H9 (cell line): ENCODE results near the gene AMH. TPM values are rescaled to one million over a fixed set of nuclear protein-coding genes. Genes with fewer than 3 reads are reported as not detected.

ENCODE experiments used
- DNase-seq: peaks from one replicate; pipeline ENCODE4 v3.0.0-alpha.2; 2017
- H2AFZ ChIP-seq: one replicate; pipeline ENCODE4 v1.6.1; 2013; ENCODE audit warnings: mild to moderate bottlenecking, low read length, control low read depth, moderate library complexity
- H2AK5ac ChIP-seq: 2 replicates; pipeline ENCODE4 v1.6.1; 2013; ENCODE audit warnings: low read length, control low read depth, mixed read lengths; ENCODE audit not compliant: insufficient read length
- H2BK120ac ChIP-seq: one replicate; pipeline ENCODE4 v1.6.1; 2013; ENCODE audit warnings: low read depth, mild to moderate bottlenecking, low read length, control low read depth, inconsistent platforms; ENCODE audit not compliant: poor library complexity, severe bottlenecking
- H2BK12ac ChIP-seq: 2 replicates; pipeline ENCODE4 v1.6.1; 2013; ENCODE audit warnings: low read length, control low read depth, mixed read lengths, low read depth; ENCODE audit not compliant: insufficient read length
- H2BK15ac ChIP-seq: 2 replicates; pipeline ENCODE4 v1.6.1; 2013; ENCODE audit warnings: low read depth, low read length, control low read depth
- H2BK20ac ChIP-seq: one replicate; pipeline ENCODE4 v1.6.1; 2013; ENCODE audit warnings: low read depth, mild to moderate bottlenecking, low read length, control low read depth, inconsistent platforms; ENCODE audit not compliant: poor library complexity, severe bottlenecking
- H2BK5ac ChIP-seq: 2 replicates; pipeline ENCODE4 v1.6.1; 2013; ENCODE audit warnings: low read length, control low read depth, mixed read lengths; ENCODE audit not compliant: insufficient read length
- H3K14ac ChIP-seq: 2 replicates; pipeline ENCODE4 v1.6.1; 2013; ENCODE audit warnings: low read length, control low read depth; ENCODE audit not compliant: insufficient read depth
- H3K18ac ChIP-seq: 2 replicates; pipeline ENCODE4 v1.6.1; 2013; ENCODE audit warnings: low read depth, mild to moderate bottlenecking, mixed read lengths, low read length, control low read depth; ENCODE audit not compliant: insufficient read length
- H3K23ac ChIP-seq: 2 replicates; pipeline ENCODE4 v1.6.1; 2013; ENCODE audit warnings: low read length, control low read depth, mixed read lengths, low read depth; ENCODE audit not compliant: insufficient read length
- H3K23me2 ChIP-seq: 2 replicates; pipeline ENCODE4 v1.6.1; 2013; ENCODE audit warnings: low read depth, mild to moderate bottlenecking, mixed read lengths, low read length, control low read depth; ENCODE audit not compliant: insufficient read length, poor library complexity, severe bottlenecking
- H3K27ac ChIP-seq: 2 replicates; pipeline ENCODE4 v1.5.1; 2013; ENCODE audit warnings: low read length, control low read depth, mixed read lengths, low read depth; ENCODE audit not compliant: insufficient read length
- H3K27me3 ChIP-seq: 2 replicates; pipeline ENCODE4 v1.6.1; 2013; ENCODE audit warnings: low read length, control low read depth, inconsistent platforms; ENCODE audit not compliant: insufficient read depth
- H3K4ac ChIP-seq: 2 replicates; pipeline ENCODE4 v1.6.1; 2013; ENCODE audit warnings: low read depth, mild to moderate bottlenecking, control low read depth, inconsistent platforms, low read length, moderate library complexity
- H3K4me1 ChIP-seq: 2 replicates; pipeline ENCODE4 v1.6.1; 2013; ENCODE audit warnings: low read length, control low read depth, inconsistent platforms; ENCODE audit not compliant: insufficient read depth
- H3K4me2 ChIP-seq: 2 replicates; pipeline ENCODE4 v1.6.1; 2013; ENCODE audit warnings: low read length, control low read depth, mixed read lengths; ENCODE audit not compliant: insufficient read length, insufficient read depth
- H3K56ac ChIP-seq: 2 replicates; pipeline ENCODE4 v1.6.1; 2013; ENCODE audit warnings: low read depth, mild to moderate bottlenecking, mixed read lengths, low read length, control low read depth; ENCODE audit not compliant: insufficient read length
- H3K79me1 ChIP-seq: 2 replicates; pipeline ENCODE4 v1.6.1; 2013; ENCODE audit warnings: low read depth, mild to moderate bottlenecking, moderate library complexity, low read length, control low read depth, inconsistent platforms; ENCODE audit not compliant: insufficient read depth, poor library complexity, severe bottlenecking
- H3K79me2 ChIP-seq: 2 replicates; pipeline ENCODE4 v1.6.1; 2013; ENCODE audit warnings: low read length, control low read depth, inconsistent platforms; ENCODE audit not compliant: insufficient read depth
- H3K9ac ChIP-seq: 2 replicates; pipeline ENCODE4 v1.6.1; 2013; ENCODE audit warnings: low read length, control low read depth, mixed read lengths; ENCODE audit not compliant: insufficient read length; ENCODE audit errors: extremely low read depth
- H3K9me3 ChIP-seq: one replicate; pipeline ENCODE4 v1.6.1; 2013; ENCODE audit warnings: low read depth, low read length, inconsistent platforms; ENCODE audit not compliant: control insufficient read depth
- H3T11ph ChIP-seq: one replicate; pipeline ENCODE4 v1.6.1; 2013; ENCODE audit warnings: mild to moderate bottlenecking, low read length, control low read depth, inconsistent platforms
- H4K20me1 ChIP-seq: one replicate; pipeline ENCODE4 v1.6.1; 2013; ENCODE audit not compliant: control insufficient read depth, insufficient read length, insufficient read depth
- H4K5ac ChIP-seq: 2 replicates; pipeline ENCODE4 v1.6.1; 2013; ENCODE audit warnings: low read depth, mild to moderate bottlenecking, mixed read lengths, low read length, control low read depth; ENCODE audit not compliant: insufficient read length
- H4K8ac ChIP-seq: replicated peaks from 2 replicates; pipeline ENCODE4 v1.6.1; 2013; ENCODE audit warnings: low read length, control low read depth, mixed read lengths, low read depth; ENCODE audit not compliant: insufficient read length
- H4K91ac ChIP-seq: 2 replicates; pipeline ENCODE4 v1.6.1; 2013; ENCODE audit warnings: low read depth, mild to moderate bottlenecking, moderate library complexity, mixed read lengths, low read length, control low read depth; ENCODE audit not compliant: insufficient read length
- H3K27ac Mint-ChIP-seq, 3 experiments: 2 replicates in 2 of 3; 3 replicates in 1 of 3; pipeline ENCODE4 v1.8.0; 2020 to 2021; ENCODE audit warnings: mixed read lengths in 3 of 3, mild to moderate bottlenecking in 1 of 3, moderate library complexity in 1 of 3
- H3K27me3 Mint-ChIP-seq: 2 replicates; pipeline ENCODE4 v1.8.0; 2021; ENCODE audit warnings: low read depth, mild to moderate bottlenecking, moderate library complexity, mixed read lengths
- H3K36me3 Mint-ChIP-seq, 3 experiments: 2 replicates in 2 of 3; 3 replicates in 1 of 3; pipeline ENCODE4 v1.8.0; 2020 to 2021; ENCODE audit warnings: low read depth in 3 of 3, mixed read lengths in 3 of 3; ENCODE audit not compliant: insufficient read depth in 1 of 3
- H3K4me1 Mint-ChIP-seq, 2 experiments: 2 replicates each; pipeline ENCODE4 v1.8.0; 2020; ENCODE audit warnings: mixed read lengths in 2 of 2
- H3K4me3 Mint-ChIP-seq, 2 experiments: 2 replicates in 1 of 2; 3 replicates in 1 of 2; pipeline ENCODE4 v1.8.0; 2020 to 2021; ENCODE audit warnings: mild to moderate bottlenecking in 2 of 2, mixed read lengths in 2 of 2, moderate library complexity in 1 of 2
- H3K9me3 Mint-ChIP-seq, 2 experiments: 2 replicates in 1 of 2; 3 replicates in 1 of 2; pipeline ENCODE4 v1.8.0; 2020; ENCODE audit warnings: mild to moderate bottlenecking in 2 of 2, mixed read lengths in 2 of 2, moderate library complexity in 1 of 2
- CTCF ChIP-seq: fragments of 200-600 bp; sonication (generic); conservative IDR thresholded peaks from 3 replicates; pipeline ENCODE4 v1.8.0; 2021; ENCODE audit warnings: antibody characterized with exemption, mild to moderate bottlenecking
- WGBS: extraction: QIAGEN DNeasy Blood & Tissue Kit; methylation state at CpG from one replicate; pipeline ENCODE4 v1.1.7; 2013; ENCODE audit warnings: missing lambda C conversion rate, low lambda C conversion rate, mixed read lengths; ENCODE audit not compliant: insufficient read length; ENCODE audit errors: extremely low coverage; 5-methylcytosine and 5-hydroxymethylcytosine counted together
- total RNA-seq: library from RNA; stranded (reverse); gene quantifications from 2 replicates; pipeline ENCODE4 v1.2.1, GENCODE V29; 2021

Gene AMH
- total RNA-seq, 1 experiment from 2014 or later: 70.7 TPM

DNA sequence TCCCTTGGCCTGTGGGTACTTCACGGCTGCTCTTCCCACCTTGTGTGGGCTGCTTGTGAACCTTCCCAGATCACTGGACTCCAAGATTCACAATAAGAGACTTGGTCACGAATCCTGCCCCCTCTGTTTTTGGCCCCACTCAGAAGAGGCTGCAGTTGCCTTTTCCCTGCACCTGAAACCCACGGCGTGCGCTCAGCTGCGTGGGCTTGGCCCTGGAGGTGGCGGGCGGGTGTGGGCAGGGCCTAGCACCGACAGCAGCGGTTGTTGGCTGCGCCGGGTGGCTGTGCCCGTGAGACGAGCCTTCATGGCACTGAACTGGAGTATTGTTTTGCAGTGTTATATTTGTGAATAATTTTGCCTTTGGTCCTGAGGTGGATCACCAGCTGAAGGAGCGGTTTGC lies 46.8 kb upstream of the AMH start:
- peaks cover 3 to 6% of the 10 kb centered on the region in 2 experiments; a peak in 3 of 4 replicates for H3K4me1 Mint-ChIP-seq
- Histone ChIP-seq H3K27ac (no peak overlapping the region), H3K23me2 (no peaks in the 10 kb centered on the region), H3K4me1 (no peaks in the 10 kb centered on the region), H2BK20ac (no peak overlapping the region), H3K56ac (no peak overlapping the region), H2BK15ac (no peak overlapping the region), H3K18ac (no peak overlapping the region), H3K79me1 (no peaks in the 10 kb centered on the region), H3K4me2 (no peak overlapping the region), H4K5ac (no peak overlapping the region), H2BK5ac (no peak overlapping the region), H3K27me3 (no peaks in the 10 kb centered on the region), H2BK120ac (no peak overlapping the region), H3T11ph (no peak overlapping the region), H4K8ac (no peak overlapping the region), H4K20me1 (peaks cover 2% of the 10 kb centered on the region), H3K23ac (no peak overlapping the region), H3K4ac (no peak overlapping the region; the same call in 1 of the 2 replicates), H4K91ac (no peak overlapping the region), H2AFZ (no peak overlapping the region), H2AK5ac (no peak overlapping the region), H3K9me3 (no peaks in the 10 kb centered on the region), H2BK12ac (no peak overlapping the region), H3K9ac (no peak overlapping the region), H3K14ac (no peak overlapping the region), H3K79me2 (peaks cover 2% of the 10 kb centered on the region; the same call in 1 of the 2 replicates)
- no CpG with 5 or more reads among the region's 15 CpGs for WGBS
- H3K9me3 Mint-ChIP-seq: peaks cover 0 to 8% of the 10 kb centered on the region in 2 experiments; a peak in 1 of 5 replicates
- no peak overlapping the region for H3K4me3 Mint-ChIP-seq
- peak overlapping the region in 2 of 3 experiments; percentile 82 to 91; a peak in 4 of 7 replicates for H3K27ac Mint-ChIP-seq
- H3K36me3 Mint-ChIP-seq: peaks cover 16 to 33% (median 31%) of the 10 kb centered on the region in 3 experiments
- DNase-seq: no peak
- TF ChIP-seq CTCF: no peak
- no peaks in the 10 kb centered on the region; the same call in 1 of the 2 replicates for H3K27me3 Mint-ChIP-seq
